ENCODE data around the gene OPA3. TPM values are rescaled to one million over a fixed set of nuclear protein-coding genes. Genes with fewer than 3 reads are reported as not detected.
A peak's percentile ranks its signal among the peaks of the same experiment; 100 is the strongest.

OPA3 gene
- polyA plus RNA-seq, 1 donor from 2014 or later: 6.0 TPM

DNA sequence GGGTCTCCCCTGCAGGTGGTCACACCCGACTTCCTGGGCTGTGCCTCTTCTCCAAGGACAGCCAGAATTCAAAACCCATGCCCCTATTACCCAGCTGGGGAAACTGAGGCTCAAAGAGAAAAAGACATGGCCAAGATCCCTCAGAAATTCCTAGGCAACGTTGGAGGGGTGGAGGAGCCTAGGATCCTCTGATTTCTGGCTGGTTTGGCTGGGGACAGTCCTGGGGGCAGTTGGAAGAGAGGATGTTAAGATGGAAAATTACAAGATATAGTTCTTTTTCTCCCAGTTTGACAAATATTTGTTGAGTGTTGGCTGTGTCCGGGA, 74.9 kb downstream of the OPA3 start:
- no peaks in the 10 kb centered on the region for H4K20me1 ChIP-seq (ENCODE audit: insufficient read depth)

DNA sequence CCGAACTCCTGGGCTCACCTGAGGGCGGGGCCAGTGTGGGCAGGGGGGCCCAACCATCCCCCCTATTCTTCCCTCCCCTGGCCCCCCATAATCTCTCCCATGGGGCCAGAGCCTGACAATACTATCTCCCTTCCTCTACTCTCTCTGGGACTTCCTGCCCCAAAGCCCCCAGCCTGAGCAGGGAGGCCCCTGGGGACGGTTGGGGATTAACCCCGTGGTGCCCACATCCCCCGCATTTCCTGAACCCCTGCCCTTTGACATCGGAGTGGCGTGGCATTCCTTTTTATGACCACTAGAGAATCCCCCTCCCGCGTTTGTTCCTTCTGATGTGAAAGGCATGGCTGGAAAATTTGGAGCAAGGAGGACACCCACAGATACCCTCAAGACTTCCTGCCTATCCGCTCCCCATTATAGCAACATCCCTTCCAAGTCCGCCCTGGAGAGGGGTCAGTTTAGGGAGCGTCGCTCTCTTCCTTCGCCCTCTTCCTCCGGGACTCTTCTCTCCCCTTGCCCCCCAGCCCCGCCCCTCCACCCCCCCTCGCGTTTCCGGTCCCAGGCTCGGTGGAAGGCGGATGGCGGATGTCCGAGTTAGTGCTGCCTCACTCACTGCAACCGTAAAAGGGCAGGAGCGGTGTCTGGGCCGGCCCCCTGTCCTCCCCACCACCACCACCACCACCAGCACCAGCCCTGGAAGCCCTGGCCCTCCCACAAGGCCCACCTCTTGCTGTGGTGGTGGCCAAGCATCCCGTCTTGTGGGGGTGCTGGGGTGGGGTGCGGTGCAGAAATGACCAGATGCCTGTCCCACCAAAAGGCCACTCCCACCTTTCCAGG, 75.5 kb downstream of the OPA3 start:
- no peaks in the 10 kb centered on the region for H3F3A ChIP-seq (ENCODE audit: insufficient read depth, low read length, poor library complexity, severe bottlenecking)
- H3K27me3 ChIP-seq (ENCODE audit: insufficient read depth, low read depth, low read length): no peaks in the 10 kb centered on the region
- H4K20me1 ChIP-seq (ENCODE audit: insufficient read depth): no peaks in the 10 kb centered on the region
- H3K4me3 ChIP-seq (ENCODE audit: low read length): peak overlapping the region; percentile 95
- H2AFZ ChIP-seq (ENCODE audit: low read depth, low read length): no peak overlapping the region
- no peak overlapping the region for H3K4me2 ChIP-seq (ENCODE audit: low read length)
- H3K9ac ChIP-seq (ENCODE audit: low read length): peak overlapping the region; percentile 66
- TF ChIP-seq MXI1 (conservative IDR thresholded peaks at IDR 0.05; ENCODE audit: poor library complexity, severe bottlenecking) (no peak), TAF1 (IDR thresholded peaks at IDR 0.05; ENCODE audit: low read depth) (no peak), EZH2 (IDR thresholded peaks at IDR 0.05; ENCODE audit: borderline replicate concordance, insufficient read depth, low read length, poor library complexity, severe bottlenecking) (no peak), POLR2AphosphoS5 (IDR thresholded peaks at IDR 0.05) (no peak), SMC3 (conservative IDR thresholded peaks at IDR 0.05; ENCODE audit: poor library complexity) (no peak), RAD21 (conservative IDR thresholded peaks at IDR 0.05) (no peak), EP300 (conservative IDR thresholded peaks at IDR 0.05; ENCODE audit: poor library complexity, severe bottlenecking) (no peak)
- TF ChIP-seq, protein P1, sequence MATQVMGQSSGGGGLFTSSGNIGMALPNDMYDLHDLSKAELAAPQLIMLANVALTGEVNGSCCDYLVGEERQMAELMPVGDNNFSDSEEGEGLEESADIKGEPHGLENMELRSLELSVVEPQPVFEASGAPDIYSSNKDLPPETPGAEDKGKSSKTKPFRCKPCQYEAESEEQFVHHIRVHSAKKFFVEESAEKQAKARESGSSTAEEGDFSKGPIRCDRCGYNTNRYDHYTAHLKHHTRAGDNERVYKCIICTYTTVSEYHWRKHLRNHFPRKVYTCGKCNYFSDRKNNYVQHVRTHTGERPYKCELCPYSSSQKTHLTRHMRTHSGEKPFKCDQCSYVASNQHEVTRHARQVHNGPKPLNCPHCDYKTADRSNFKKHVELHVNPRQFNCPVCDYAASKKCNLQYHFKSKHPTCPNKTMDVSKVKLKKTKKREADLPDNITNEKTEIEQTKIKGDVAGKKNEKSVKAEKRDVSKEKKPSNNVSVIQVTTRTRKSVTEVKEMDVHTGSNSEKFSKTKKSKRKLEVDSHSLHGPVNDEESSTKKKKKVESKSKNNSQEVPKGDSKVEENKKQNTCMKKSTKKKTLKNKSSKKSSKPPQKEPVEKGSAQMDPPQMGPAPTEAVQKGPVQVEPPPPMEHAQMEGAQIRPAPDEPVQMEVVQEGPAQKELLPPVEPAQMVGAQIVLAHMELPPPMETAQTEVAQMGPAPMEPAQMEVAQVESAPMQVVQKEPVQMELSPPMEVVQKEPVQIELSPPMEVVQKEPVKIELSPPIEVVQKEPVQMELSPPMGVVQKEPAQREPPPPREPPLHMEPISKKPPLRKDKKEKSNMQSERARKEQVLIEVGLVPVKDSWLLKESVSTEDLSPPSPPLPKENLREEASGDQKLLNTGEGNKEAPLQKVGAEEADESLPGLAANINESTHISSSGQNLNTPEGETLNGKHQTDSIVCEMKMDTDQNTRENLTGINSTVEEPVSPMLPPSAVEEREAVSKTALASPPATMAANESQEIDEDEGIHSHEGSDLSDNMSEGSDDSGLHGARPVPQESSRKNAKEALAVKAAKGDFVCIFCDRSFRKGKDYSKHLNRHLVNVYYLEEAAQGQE (IDR thresholded peaks at IDR 0.05; ENCODE audit: borderline replicate concordance): no peak
- TF ChIP-seq, protein P2, sequence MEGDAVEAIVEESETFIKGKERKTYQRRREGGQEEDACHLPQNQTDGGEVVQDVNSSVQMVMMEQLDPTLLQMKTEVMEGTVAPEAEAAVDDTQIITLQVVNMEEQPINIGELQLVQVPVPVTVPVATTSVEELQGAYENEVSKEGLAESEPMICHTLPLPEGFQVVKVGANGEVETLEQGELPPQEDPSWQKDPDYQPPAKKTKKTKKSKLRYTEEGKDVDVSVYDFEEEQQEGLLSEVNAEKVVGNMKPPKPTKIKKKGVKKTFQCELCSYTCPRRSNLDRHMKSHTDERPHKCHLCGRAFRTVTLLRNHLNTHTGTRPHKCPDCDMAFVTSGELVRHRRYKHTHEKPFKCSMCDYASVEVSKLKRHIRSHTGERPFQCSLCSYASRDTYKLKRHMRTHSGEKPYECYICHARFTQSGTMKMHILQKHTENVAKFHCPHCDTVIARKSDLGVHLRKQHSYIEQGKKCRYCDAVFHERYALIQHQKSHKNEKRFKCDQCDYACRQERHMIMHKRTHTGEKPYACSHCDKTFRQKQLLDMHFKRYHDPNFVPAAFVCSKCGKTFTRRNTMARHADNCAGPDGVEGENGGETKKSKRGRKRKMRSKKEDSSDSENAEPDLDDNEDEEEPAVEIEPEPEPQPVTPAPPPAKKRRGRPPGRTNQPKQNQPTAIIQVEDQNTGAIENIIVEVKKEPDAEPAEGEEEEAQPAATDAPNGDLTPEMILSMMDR (IDR thresholded peaks at IDR 0.05; ENCODE audit: poor library complexity, severe bottlenecking): no peak
- H3K27ac ChIP-seq (ENCODE audit: low read length): no peak overlapping the region
- no peaks in the 10 kb centered on the region for H3K79me2 ChIP-seq (replicated peaks; ENCODE audit: insufficient read depth, low read length)
- no peaks in the 10 kb centered on the region for H3K9me2 ChIP-seq (ENCODE audit: insufficient read depth, low read length)
- no peaks in the 10 kb centered on the region for H3K36me3 ChIP-seq (ENCODE audit: insufficient read depth, low read length)
- no peaks in the 10 kb centered on the region for H3K9me3 ChIP-seq (ENCODE audit: low read length)

More for the DNA sequence above, 74.9 kb downstream of the OPA3 start:
- Histone ChIP-seq H3K27me3 (ENCODE audit: insufficient read depth, low read depth, low read length) (no peaks in the 10 kb centered on the region), H3K4me2 (ENCODE audit: low read length) (no peak overlapping the region), H3K36me3 (ENCODE audit: insufficient read depth, low read length) (no peaks in the 10 kb centered on the region), H3K9ac (ENCODE audit: low read length) (no peak overlapping the region), H3F3A (ENCODE audit: insufficient read depth, low read length, poor library complexity, severe bottlenecking) (no peaks in the 10 kb centered on the region), H2AFZ (ENCODE audit: low read depth, low read length) (no peak overlapping the region), H3K9me3 (ENCODE audit: low read length) (no peaks in the 10 kb centered on the region), H3K27ac (ENCODE audit: low read length) (no peak overlapping the region), H3K4me3 (ENCODE audit: low read length) (no peak overlapping the region), H3K9me2 (ENCODE audit: insufficient read depth, low read length) (no peaks in the 10 kb centered on the region), H3K79me2 (replicated peaks; ENCODE audit: insufficient read depth, low read length) (no peaks in the 10 kb centered on the region)
- no peak for TF ChIP-seq EZH2 (IDR thresholded peaks at IDR 0.05; ENCODE audit: borderline replicate concordance, insufficient read depth, low read length, poor library complexity, severe bottlenecking)
- TF ChIP-seq EP300 (conservative IDR thresholded peaks at IDR 0.05; ENCODE audit: poor library complexity, severe bottlenecking): no peak
- TF ChIP-seq RAD21 (conservative IDR thresholded peaks at IDR 0.05): no peak
- TF ChIP-seq MXI1 (conservative IDR thresholded peaks at IDR 0.05; ENCODE audit: poor library complexity, severe bottlenecking): no peak
- no peak for TF ChIP-seq POLR2AphosphoS5 (IDR thresholded peaks at IDR 0.05)
- TF ChIP-seq, protein P1 (IDR thresholded peaks at IDR 0.05; ENCODE audit: borderline replicate concordance): no peak
- TF ChIP-seq TAF1 (IDR thresholded peaks at IDR 0.05; ENCODE audit: low read depth): no peak
- TF ChIP-seq, protein P2 (IDR thresholded peaks at IDR 0.05; ENCODE audit: poor library complexity, severe bottlenecking): no peak
- no peak for TF ChIP-seq SMC3 (conservative IDR thresholded peaks at IDR 0.05; ENCODE audit: poor library complexity)

All from neural cell (in vitro differentiated cells).